GM12878 (cell line): ENCODE results near the gene SDF4. TPM values are rescaled to one million over a fixed set of nuclear protein-coding genes. Genes with fewer than 3 reads are reported as not detected.

ENCODE experiments used
- ATF7 ChIP-seq: fragments of 450-650 bp; IDR thresholded peaks from 2 replicates; pipeline ENCODE4 v1.6.1; 2016; ENCODE audit warnings: low read depth, mild to moderate bottlenecking
- BACH1 ChIP-seq: fragments of 450-650 bp; IDR thresholded peaks from 2 replicates; pipeline ENCODE4 v1.6.1; 2017; ENCODE audit warnings: mild to moderate bottlenecking, borderline replicate concordance
- BRCA1 ChIP-seq: IDR thresholded peaks from 2 replicates; pipeline ENCODE4 v1.6.1; 2011; ENCODE audit warnings: low read depth, low read length, improper control_type of control experiment
- CBFB ChIP-seq: IDR thresholded peaks from 2 replicates; pipeline ENCODE4 v1.6.1; 2016; ENCODE audit warnings: antibody characterized with exemption, low read depth
- GATAD2B ChIP-seq: fragments of 450-650 bp; conservative IDR thresholded peaks from 2 replicates; pipeline ENCODE4 v1.6.1; 2017; ENCODE audit warnings: low read depth, mild to moderate bottlenecking, moderate library complexity
- HCFC1 ChIP-seq: fragments of 150-350 bp; IDR thresholded peaks from 2 replicates; pipeline ENCODE4 v1.6.1; 2014; ENCODE audit warnings: low read length
- HDAC2 ChIP-seq: fragments of 200-600 bp; sonication (generic); IDR thresholded peaks from 2 replicates; pipeline ENCODE4 v1.6.1; 2017
- HDGF ChIP-seq: fragments of 450-650 bp; IDR thresholded peaks from 2 replicates; pipeline ENCODE4 v1.6.1; 2016; ENCODE audit warnings: antibody characterized with exemption
- IRF4 ChIP-seq: IDR thresholded peaks from 2 replicates; pipeline ENCODE4 v1.6.1; 2011; ENCODE audit warnings: low read depth, low read length
- MEF2B ChIP-seq: fragments of 450-650 bp; IDR thresholded peaks from 2 replicates; pipeline ENCODE4 v1.6.1; 2018; ENCODE audit warnings: mild to moderate bottlenecking, moderate library complexity; ENCODE audit not compliant: partially characterized antibody, poor library complexity, severe bottlenecking
- NFXL1 ChIP-seq: fragments of 450-650 bp; IDR thresholded peaks from 2 replicates; pipeline ENCODE4 v1.6.1; 2017; ENCODE audit warnings: antibody characterized with exemption, mild to moderate bottlenecking, borderline replicate concordance
- NFYA ChIP-seq: IDR thresholded peaks from 2 replicates; pipeline ENCODE4 v1.6.1; 2011; ENCODE audit warnings: low read depth, mild to moderate bottlenecking, low read length, improper control_type of control experiment, borderline replicate concordance
- NFYB ChIP-seq: IDR thresholded peaks from 2 replicates; pipeline ENCODE4 v1.6.1; 2011; ENCODE audit warnings: low read depth, mild to moderate bottlenecking, low read length, improper control_type of control experiment, moderate library complexity; ENCODE audit not compliant: insufficient read depth
- PAX5 ChIP-seq: IDR thresholded peaks from 2 replicates; pipeline ENCODE4 v1.6.1; 2011; ENCODE audit warnings: low read depth, low read length, borderline replicate concordance
- RAD51 ChIP-seq: fragments of 450-650 bp; IDR thresholded peaks from 2 replicates; pipeline ENCODE4 v1.6.1; 2016; ENCODE audit warnings: moderate library complexity, mild to moderate bottlenecking, inconsistent platforms
- RCOR1 ChIP-seq: conservative IDR thresholded peaks from 2 replicates; pipeline ENCODE4 v1.6.1; 2012; ENCODE audit warnings: low read depth, low read length, improper control_type of control experiment
- STAT3 ChIP-seq: IDR thresholded peaks from 2 replicates; pipeline ENCODE4 v1.6.1; 2011; ENCODE audit warnings: low read depth, low read length, improper control_type of control experiment
- ZNF207 ChIP-seq: fragments of 450-650 bp; IDR thresholded peaks from 2 replicates; pipeline ENCODE4 v1.6.1; 2014; ENCODE audit warnings: antibody characterized with exemption, mild to moderate bottlenecking, borderline replicate concordance
- polyA plus RNA-seq, 11 experiments: library from polyadenylated mRNA; depleted of rRNA in 4 of 11; unstranded in 6 of 11; stranded (reverse) in 5 of 11; fragments of >200 nt; fragmentation: Nextera tagmentation in 4 of 11; fragmentation: Illumina TruSeq in 1 of 11; extraction: Ambion mirVana in 4 of 11; extraction: Trizol in 1 of 11; gene quantifications; 1 replicate in 1 of 11; 2 replicates in 10 of 11; pipeline versions ENCODE4 v1.2.1 to v1.2.3, GENCODE V29; 2011 to 2016; ENCODE audit warnings: inconsistent platforms in 2 of 11, missing spikeins in 2 of 11, low read depth in 1 of 11
- total RNA-seq, 4 experiments: library from RNA; depleted of rRNA in 3 of 4; stranded (reverse); fragments of >200 nt in 3 of 4; fragmentation: Illumina TruSeq in 1 of 4; extraction: Trizol in 1 of 4; gene quantifications; 2 replicates each; pipeline versions ENCODE4 v1.2.1 to v1.2.3, GENCODE V29; 2013 to 2021
- TF ChIP-seq, protein P1 (sequence below): fragments of 450-650 bp; IDR thresholded peaks from 2 replicates; pipeline ENCODE4 v1.6.1; 2017; ENCODE audit warnings: mild to moderate bottlenecking, low read depth, inconsistent platforms; ENCODE audit not compliant: poor library complexity, severe bottlenecking
- TF ChIP-seq, protein P2 (sequence below): IDR thresholded peaks from 2 replicates; pipeline ENCODE4 v1.6.1; 2011; ENCODE audit warnings: borderline replicate concordance, low read depth, mild to moderate bottlenecking, moderate library complexity, mixed read lengths, low read length; ENCODE audit not compliant: insufficient read depth; ENCODE audit errors: extremely low read length
- TF ChIP-seq, protein P3 (sequence below): fragments of 450-650 bp; IDR thresholded peaks from 2 replicates; pipeline ENCODE4 v1.6.1; 2017; ENCODE audit warnings: low read depth, mild to moderate bottlenecking, moderate library complexity
- TF ChIP-seq, protein P4 (sequence below), 3 experiments: IDR thresholded peaks in 2 of 3; conservative IDR thresholded peaks in 1 of 3; 2 replicates each; pipeline ENCODE4 v1.5.1; 2011; ENCODE audit warnings: low read depth in 3 of 3, low read length in 3 of 3, mild to moderate bottlenecking in 3 of 3, control low read depth in 2 of 3, moderate library complexity in 2 of 3, inconsistent platforms in 1 of 3, mixed read lengths in 1 of 3; ENCODE audit not compliant: control insufficient read depth in 2 of 3, insufficient read depth in 1 of 3; ENCODE audit errors: extremely low read depth in 1 of 3

The SDF4 gene
- total and polyA plus RNA-seq, 10 of the 15 experiments (the other 5 are each of a cell fraction or from before 2014, with no cell fraction given), result 0.44 to 97.2 (median 40.2) TPM

DNA sequence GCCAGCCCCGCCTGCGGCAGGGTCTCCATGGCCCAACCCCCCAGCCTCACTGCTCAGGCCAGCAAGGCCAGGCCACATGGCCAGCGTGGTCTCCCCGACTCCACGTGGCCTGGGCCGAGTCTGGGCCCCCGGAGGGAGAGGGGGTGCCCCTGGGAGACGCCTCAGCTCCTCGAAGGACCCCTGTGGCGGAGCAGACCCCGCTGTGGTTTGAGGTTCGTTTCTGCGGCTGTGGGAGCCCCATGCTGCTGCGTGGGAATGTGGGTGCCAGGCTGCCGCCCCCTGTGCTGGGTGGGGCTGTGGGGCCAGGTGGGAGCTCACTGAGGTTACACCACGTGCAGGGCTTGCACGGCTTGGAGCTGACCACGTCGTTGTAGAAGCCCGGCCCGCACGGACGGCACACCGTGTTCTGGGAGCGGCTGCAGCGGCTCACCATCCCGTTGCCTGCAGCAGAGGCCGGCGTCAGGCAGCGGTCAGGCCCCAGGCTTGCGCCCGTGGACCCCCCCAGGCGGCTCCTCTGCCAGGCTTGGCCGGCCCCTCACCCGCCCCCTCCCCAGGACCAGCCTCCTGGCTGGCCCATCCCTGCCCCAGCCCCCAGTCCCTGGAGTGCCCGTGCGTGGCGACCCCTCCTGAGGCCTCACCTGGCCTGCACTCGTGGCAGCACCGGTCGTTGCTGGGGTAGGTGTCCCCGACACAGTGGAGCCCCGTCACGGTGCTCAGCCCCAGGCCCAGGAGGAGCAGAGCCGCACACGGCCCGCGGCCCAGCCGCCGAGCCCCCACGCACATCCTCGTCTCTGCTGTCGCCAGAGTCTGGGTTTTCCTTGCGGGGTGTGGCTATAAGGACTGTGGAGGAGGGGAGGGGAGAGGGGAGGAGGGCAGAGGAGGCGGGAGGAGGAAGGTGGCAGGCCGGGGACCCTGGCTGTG is 18.2 kb downstream of the SDF4 start, which contains the start of gene TNFRSF4 (continued):
- TF ChIP-seq, protein P1, sequence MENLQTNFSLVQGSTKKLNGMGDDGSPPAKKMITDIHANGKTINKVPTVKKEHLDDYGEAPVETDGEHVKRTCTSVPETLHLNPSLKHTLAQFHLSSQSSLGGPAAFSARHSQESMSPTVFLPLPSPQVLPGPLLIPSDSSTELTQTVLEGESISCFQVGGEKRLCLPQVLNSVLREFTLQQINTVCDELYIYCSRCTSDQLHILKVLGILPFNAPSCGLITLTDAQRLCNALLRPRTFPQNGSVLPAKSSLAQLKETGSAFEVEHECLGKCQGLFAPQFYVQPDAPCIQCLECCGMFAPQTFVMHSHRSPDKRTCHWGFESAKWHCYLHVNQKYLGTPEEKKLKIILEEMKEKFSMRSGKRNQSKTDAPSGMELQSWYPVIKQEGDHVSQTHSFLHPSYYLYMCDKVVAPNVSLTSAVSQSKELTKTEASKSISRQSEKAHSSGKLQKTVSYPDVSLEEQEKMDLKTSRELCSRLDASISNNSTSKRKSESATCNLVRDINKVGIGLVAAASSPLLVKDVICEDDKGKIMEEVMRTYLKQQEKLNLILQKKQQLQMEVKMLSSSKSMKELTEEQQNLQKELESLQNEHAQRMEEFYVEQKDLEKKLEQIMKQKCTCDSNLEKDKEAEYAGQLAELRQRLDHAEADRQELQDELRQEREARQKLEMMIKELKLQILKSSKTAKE, result no peak
- TF ChIP-seq, protein P2, sequence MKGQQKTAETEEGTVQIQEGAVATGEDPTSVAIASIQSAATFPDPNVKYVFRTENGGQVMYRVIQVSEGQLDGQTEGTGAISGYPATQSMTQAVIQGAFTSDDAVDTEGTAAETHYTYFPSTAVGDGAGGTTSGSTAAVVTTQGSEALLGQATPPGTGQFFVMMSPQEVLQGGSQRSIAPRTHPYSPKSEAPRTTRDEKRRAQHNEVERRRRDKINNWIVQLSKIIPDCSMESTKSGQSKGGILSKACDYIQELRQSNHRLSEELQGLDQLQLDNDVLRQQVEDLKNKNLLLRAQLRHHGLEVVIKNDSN, result peak; percentile 14
- TF ChIP-seq RAD51 (no peak), NFYA (no peak), PAX5 (no peak), RCOR1 (no peak), BACH1 (no peak), HDAC2 (no peak), GATAD2B (peak; percentile 70), CBFB (0 out of 2 replicates have a peak, but pooled peaks have one; percentile 8), ZNF207 (no peak), IRF4 (no peak), HCFC1 (no peak), STAT3 (no peak), ATF7 (no peak), MEF2B (peak; percentile 13), NFYB (no peak), HDGF (peak; percentile 68; the same call in 1 of the 2 replicates), BRCA1 (no peak), NFXL1 (no peak)
- TF ChIP-seq, protein P3, sequence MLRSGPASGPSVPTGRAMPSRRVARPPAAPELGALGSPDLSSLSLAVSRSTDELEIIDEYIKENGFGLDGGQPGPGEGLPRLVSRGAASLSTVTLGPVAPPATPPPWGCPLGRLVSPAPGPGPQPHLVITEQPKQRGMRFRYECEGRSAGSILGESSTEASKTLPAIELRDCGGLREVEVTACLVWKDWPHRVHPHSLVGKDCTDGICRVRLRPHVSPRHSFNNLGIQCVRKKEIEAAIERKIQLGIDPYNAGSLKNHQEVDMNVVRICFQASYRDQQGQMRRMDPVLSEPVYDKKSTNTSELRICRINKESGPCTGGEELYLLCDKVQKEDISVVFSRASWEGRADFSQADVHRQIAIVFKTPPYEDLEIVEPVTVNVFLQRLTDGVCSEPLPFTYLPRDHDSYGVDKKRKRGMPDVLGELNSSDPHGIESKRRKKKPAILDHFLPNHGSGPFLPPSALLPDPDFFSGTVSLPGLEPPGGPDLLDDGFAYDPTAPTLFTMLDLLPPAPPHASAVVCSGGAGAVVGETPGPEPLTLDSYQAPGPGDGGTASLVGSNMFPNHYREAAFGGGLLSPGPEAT, result no peak
- TF ChIP-seq, protein P4, sequence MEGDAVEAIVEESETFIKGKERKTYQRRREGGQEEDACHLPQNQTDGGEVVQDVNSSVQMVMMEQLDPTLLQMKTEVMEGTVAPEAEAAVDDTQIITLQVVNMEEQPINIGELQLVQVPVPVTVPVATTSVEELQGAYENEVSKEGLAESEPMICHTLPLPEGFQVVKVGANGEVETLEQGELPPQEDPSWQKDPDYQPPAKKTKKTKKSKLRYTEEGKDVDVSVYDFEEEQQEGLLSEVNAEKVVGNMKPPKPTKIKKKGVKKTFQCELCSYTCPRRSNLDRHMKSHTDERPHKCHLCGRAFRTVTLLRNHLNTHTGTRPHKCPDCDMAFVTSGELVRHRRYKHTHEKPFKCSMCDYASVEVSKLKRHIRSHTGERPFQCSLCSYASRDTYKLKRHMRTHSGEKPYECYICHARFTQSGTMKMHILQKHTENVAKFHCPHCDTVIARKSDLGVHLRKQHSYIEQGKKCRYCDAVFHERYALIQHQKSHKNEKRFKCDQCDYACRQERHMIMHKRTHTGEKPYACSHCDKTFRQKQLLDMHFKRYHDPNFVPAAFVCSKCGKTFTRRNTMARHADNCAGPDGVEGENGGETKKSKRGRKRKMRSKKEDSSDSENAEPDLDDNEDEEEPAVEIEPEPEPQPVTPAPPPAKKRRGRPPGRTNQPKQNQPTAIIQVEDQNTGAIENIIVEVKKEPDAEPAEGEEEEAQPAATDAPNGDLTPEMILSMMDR (IDR thresholded peaks at IDR 0.05 in 2 of 3, conservative IDR thresholded peaks at IDR 0.05 in 1 of 3; ENCODE audit: control insufficient read depth in 2 of 3, extremely low read depth in 1 of 3, insufficient read depth in 1 of 3, low read depth in 3 of 3, low read length in 3 of 3), result no peak
